ENCODE measurements around the gene KIAA0825.
A peak's percentile ranks its signal among the peaks of the same experiment; 100 is the strongest.

KIAA0825 gene

GRCh38 chr5:94508461-94509148 lies 109.8 kb downstream of the KIAA0825 start:
- no peak for DNase-seq

- DNase-seq = no peak
Measured at GRCh38 chr5:94505327-94506068, 112.9 kb downstream of the KIAA0825 start.

- DNase-seq = no peak
Measured at GRCh38 chr5:94503677-94504076, 114.7 kb downstream of the KIAA0825 start.

- DNase-seq = no peak
Measured at GRCh38 chr5:94501365-94501764, 117.0 kb downstream of the KIAA0825 start.

- DNase-seq = no peak
Measured at GRCh38 chr5:94499806-94500205, 118.6 kb downstream of the KIAA0825 start.

GRCh38 chr5:94498199-94498598 lies 120.2 kb downstream of the KIAA0825 start:
- no peak for DNase-seq

GRCh38 chr5:94485067-94485466 lies 133.3 kb downstream of the KIAA0825 start:
- DNase-seq = peak in 2 of 4 experiments; percentile 39 to 45

- DNase-seq = peak in 1 of 4 experiments; percentile 19
Measured at GRCh38 chr5:94481059-94481458, 137.3 kb downstream of the KIAA0825 start.

GRCh38 chr5:94480486-94480885 lies 137.9 kb downstream of the KIAA0825 start:
- DNase-seq = no peak

GRCh38 chr5:94473936-94474335 lies 144.5 kb downstream of the KIAA0825 start:
- no peak for DNase-seq

- no peak for DNase-seq
Measured at GRCh38 chr5:94471521-94471920, 146.9 kb downstream of the KIAA0825 start.

GRCh38 chr5:94470802-94471201 lies 147.6 kb downstream of the KIAA0825 start:
- DNase-seq = no peak

- DNase-seq = no peak
Measured at GRCh38 chr5:94469894-94470329, 148.5 kb downstream of the KIAA0825 start.

- no peak for DNase-seq
Measured at GRCh38 chr5:94467954-94468930, 150.2 kb downstream of the KIAA0825 start.

- DNase-seq = no peak
Measured at GRCh38 chr5:94467346-94467953, 151.0 kb downstream of the KIAA0825 start.

- no peak for DNase-seq
Measured at GRCh38 chr5:94463739-94464138, 154.7 kb downstream of the KIAA0825 start.

- no peak for DNase-seq
Measured at GRCh38 chr5:94461131-94461530, 157.3 kb downstream of the KIAA0825 start.

GRCh38 chr5:94459915-94460314 lies 158.5 kb downstream of the KIAA0825 start:
- DNase-seq = no peak

GRCh38 chr5:94457788-94458187 lies 160.6 kb downstream of the KIAA0825 start:
- DNase-seq = no peak

GRCh38 chr5:94445726-94446125 lies 172.7 kb downstream of the KIAA0825 start:
- DNase-seq = no peak

- no peak for DNase-seq
Measured at GRCh38 chr5:94442991-94443390, 175.4 kb downstream of the KIAA0825 start.

GRCh38 chr5:94442076-94442475 lies 176.3 kb downstream of the KIAA0825 start:
- no peak for DNase-seq
